NCI-H510A (cell line): ENCODE results near the gene CTRB1.

Experiments used
- DNase-seq: peaks from one replicate; lab custom pipeline; 2025; lab: John Stamatoyannopoulos, UW

CTRB1 gene

DNA sequence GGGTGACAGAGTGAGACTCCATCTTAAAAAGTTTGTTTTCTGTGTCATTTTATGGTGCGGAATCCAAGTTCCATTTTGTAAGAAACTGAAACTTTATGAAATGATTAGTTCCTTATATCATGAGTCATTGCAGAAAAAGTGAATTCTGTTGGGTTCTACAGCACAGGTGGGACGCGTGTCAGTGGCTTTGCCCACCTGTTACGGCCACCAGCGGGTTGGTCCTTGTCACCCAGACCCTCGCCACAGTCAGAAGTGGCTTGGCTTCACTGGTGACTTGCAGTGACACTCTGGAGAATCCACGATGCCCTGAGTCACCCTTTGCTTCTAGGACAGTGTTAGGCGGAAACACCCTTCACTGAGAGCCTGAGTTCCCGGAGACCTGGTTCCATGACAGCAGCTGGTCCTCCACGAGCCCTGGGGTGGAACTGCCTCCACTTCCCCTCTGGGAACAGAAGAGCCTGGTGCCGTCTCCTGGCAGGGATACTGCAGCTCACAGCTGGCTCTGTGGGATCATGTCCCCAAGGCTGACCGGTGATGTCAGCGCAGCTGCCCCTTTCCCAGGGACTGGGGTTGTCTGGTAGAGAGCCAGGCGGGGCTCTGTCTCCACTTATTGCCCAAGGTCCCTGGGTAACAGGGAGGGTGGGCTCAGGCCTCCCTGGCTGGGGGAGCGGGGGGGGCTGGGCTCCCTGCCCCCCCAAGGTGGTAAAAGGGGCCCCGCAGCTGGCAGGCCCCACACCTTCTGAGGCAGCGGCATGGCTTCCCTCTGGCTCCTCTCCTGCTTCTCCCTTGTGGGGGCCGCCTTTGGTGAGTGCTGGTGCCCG, at the start of gene CTRB1:
Gene CTRB1 (plus strand): TSS at position 733 of the 821 bp plus-strand sequence. CDS start 20 bp downstream, at position 753.
- no peak for DNase-seq

DNA sequence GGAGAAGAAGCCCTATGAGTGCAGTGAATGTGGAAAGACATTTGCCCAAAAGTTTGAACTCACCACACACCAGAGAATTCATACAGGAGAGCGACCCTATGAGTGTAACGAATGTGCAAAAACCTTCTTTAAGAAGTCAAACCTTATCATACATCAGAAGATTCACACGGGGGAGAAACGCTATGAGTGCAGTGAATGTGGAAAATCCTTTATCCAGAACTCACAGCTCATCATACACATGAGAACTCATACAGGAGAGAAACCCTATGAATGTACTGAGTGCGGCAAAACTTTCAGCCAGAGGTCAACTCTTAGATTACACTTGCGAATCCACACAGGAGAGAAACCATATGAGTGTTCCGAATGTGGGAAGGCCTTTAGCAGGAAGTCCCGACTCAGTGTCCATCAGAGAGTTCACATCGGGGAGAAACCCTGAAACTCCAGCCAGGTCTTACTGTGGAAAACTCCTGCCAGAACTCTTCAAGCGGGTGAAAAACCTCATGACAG, 48.8 kb upstream of the CTRB1 start:
- DNase-seq = no peak

DNA sequence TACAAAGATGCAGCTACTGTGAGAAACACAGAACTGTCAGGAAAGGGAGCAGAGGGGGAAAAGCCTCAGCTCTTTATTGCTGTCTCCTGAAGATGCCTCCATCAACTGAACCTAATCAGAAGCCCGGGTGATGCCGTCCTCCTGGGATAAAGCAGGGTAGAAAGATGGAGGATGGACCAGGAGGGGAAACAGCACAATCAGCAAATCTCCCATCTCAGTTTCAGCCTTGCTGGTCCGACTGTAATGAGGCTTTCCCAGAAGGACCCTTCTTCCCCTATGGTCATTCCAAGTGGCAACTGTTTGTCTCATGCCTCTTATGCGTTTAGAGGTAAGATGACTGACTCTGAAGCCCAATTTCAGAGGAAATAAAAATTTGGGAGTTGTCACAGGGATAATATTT, 46.2 kb upstream of the CTRB1 start:
- DNase-seq = no peak

DNA sequence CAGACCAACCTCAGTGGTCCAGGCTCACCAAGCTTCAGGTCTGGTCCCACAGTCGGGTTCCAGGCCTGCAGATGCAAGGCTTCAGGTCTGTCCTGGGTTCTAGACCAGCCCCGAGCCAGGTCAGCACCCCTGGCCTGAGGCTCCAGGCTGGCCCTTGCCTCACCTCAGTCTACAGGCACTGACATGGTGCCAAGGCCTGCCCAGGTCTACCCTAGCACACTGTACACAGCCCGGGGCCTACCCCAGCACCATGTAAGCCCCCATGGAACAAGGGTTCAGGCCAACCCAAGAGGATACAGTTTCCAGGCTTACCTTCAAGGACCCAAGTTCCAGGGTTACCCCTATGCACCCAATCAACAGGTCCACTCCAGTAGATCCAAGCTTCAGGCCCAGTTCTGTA, 43.7 kb upstream of the CTRB1 start:
- DNase-seq = no peak

DNA sequence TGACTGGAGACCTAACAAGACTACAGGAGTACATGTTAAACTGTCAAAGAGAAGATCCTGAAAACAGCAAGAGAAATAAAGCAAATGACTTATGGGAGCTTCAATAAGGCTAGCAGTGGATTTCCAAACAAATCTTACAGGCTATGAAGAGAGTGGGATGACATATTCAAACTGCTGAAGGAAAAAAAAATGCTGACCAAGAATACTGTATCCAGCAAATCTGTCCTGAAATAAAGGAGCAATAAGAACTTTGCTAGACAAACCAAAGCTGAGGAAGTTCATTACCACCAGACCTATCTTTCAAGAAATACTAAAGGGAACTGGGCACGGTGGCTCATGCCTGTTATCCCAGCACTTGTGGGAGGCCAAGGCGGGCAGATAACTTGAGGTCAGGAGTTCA, 41.9 kb upstream of the CTRB1 start:
- no peak for DNase-seq

DNA sequence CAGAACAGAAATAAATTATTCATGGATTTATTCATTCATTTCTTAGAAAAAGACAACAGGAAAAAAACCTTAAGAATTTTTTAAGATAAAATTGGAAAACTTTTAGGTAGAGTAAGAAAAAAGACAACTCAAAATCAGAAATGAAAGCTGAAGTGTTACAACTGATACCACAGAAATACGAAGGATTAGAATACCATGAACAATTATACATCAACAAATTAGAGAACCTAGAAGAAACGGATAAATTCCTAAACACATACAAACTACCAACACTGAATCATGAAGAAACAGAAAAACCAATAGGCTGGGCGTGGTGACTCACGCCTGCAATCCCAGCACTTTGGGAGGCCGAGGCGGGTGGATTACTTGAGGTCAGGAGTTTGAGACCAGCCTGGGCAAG, 39.6 kb upstream of the CTRB1 start:
- no peak for DNase-seq

DNA sequence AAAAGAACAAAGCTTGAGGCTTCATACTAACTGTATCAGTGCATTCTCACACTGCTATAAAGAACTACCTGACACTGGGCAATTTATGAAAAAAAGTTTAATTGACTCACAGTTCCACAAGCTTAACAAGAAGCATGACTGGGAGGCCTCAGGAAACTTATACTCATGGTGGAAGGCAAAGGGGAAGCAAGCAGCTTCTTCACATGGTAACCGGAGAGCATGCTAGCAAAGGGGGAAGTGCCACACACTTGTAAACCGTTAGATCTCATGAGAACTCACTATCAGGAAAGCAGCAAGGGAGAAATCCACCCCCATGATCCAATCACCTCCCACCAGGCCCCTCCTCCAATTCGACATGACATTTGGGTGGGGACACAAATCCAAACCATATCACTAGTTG, 37.2 kb upstream of the CTRB1 start:
- DNase-seq = no peak

DNA sequence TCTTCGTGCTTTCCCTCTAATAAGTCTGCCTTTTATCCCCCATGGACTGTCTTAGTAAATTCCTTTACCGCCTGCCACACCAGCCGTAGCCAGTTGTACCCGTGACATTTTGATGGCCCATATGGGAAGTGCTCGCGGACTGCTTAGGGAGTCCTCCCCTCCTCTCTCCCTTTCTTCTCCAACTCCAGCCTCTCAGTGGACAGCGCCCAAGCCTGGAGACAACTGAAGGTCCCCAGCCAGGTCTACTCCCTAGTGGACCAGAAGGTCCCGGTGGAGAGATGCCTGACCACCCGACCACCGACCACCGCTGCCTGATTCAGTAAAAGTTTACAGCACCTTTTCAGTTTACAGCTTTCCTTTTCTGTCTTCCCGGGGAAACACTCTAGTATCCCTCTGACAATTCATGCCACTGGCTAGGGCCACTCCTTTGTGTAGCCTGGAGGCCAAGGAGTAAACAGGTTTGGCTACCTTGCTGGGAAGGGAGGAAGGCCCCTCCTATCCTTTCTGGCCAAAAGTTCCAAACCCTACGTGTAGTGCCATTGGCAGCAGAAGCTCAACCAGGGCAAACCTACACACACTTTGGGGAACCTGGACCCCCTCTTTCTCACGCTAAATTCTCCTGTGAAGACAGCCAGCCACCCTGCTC, 29.8 kb upstream of the CTRB1 start:
- no peak for DNase-seq

DNA sequence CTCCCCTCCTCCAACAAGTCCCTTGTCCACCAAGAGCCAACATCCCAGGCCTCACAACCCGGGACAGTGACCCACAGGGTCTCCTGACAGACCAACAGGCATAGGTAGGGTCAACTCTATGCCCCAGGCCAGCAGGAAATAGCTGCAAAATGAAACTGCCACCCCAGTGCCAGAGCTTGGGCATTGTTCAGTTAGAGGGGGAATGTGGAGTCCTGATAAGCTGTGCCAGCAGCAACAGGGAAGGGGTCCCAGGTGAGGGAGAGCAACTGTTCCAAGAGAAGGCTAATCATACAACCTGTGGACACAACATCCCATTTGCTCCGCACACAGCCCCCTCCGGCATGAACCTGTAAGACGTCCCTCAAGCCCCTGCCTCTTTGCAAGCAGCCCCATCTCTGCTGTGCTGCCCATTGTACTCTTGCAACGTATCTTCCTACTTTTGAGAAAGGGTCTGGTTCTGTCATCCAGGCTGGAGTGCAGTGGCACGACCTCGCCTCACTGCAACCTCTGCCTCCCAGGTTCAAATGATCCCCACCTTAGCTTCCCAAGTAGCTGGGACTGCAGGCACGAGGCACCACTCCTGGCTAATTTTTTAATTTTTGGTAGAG, 29.0 kb upstream of the CTRB1 start:
- no peak for DNase-seq

DNA sequence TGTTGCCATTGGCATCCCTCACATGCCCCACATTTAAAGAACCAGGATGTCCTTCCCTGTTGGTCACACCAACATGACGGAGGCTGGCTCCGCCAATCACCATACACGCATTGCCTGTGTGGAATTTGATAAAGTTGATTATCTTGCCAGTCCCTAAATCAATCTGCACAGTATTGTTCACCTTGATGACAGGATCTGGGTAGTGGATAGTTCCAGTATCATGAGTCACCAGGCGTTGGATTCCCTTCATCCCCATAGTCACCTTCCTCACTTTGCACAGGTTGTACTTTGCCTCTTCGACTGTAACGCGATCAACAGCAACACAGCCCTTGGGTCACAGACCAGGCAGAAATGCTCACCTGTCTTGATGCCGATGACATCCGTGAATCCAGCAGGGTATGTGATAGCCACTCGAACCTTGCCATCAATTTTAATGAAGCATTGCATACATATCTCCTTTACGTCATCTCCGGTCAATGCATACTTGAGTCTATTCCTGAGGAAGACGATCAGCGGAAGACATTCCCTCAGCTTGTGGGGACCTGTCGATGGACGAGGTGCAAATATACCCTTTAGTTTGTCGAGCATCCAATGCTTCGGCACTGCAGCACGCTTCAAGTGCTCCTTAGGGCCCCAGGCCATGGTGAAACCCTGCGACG, 26.1 kb upstream of the CTRB1 start:
- DNase-seq = no peak

DNA sequence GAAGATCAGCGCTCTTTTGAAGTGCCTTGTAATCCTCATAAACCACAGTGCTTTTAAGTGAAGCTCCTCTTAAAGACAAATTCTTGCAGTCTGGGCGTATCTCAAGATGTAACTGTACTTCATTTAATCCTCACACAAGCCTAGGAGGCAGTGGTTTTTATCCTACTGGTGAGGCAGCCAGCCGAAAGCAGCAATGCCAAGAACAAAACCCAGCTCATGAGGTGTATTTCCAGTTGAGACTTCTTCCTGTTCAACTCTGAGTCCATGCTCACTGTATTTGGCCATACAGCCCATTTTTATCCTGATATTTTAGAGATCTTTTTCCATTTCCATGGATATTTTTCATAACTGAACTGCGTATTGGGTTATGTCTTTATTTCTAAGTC, 25.5 kb upstream of the CTRB1 start:
- no peak for DNase-seq

DNA sequence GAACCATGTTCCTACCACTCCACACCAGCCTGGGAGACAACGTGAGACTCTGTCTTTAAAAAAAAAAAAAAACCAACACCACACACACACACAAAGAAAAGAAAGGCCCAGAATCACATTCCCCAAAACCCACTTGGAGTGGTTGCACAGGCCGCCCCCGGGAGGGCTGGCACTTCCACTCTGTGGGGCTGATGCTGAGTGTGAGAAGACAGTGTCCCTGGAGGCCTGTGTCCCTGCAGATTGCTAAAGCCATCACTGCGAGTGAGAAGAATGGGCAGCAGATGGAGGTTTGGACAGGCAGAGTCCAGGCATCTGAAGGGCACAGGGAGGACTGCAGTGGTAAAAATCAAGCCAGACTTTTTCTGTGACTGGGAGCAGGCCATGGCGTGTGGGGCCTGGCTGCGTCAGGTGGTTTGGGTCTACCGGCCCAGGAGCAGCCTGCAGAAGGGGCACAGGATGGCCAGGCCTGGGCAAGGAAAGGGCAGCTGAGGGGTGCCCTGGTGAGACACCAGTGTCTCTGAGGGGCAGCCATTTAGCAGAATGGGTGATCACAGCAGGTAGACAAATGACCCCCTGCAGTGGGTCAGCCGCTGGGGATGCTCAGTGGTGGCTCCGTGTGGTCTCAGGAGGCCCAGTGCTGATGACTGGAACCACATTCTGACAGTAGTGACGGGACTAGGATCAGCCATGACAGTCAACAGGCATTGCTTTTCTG, 24.9 kb upstream of the CTRB1 start:
- DNase-seq = no peak

DNA sequence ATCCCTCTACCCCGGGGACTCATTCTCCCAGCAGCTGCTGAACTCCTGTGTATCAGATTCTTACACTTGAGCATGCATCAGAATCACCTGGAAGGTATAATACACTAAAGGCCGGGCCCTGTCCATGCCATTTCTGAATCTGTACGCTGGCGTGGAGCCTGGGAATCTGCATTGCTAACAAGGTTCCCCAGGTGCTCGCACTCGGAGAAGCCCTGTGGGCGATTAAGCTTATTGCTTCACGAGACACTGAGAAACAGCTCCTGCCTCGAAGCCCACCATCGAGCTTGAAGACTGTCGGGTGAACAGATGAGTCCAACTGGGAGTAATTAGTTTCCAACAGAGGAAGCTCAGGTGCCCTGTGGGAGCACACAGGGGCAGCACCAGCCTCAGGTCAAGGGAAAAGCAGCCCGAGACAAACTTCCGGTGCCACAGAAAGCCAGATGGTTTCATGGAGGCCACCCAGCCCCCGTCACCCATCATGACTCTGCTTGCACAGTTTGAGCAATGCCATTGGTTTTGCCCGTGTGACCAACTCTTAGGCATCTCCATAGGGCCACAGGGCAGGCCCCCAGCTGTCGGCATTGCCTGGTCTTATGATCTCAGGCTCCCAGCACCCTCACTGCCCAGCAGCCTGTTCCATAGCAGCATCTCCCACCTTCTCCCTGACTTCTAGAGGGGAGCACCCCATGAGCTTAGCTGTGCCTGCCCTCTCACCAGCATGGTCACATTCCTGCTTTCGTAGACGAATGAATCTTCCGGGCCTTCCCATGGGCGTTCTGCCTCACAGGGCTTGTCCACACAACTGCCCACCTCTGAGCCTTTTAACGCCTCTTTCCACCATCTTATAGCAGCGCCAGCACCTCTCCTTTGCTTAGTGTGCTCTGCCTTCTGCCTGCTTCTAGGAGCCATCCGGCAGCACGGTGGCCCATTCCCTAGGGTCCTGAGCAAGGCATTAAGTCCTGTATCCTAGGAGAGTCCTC, 22.7 kb upstream of the CTRB1 start:
- no peak for DNase-seq

DNA sequence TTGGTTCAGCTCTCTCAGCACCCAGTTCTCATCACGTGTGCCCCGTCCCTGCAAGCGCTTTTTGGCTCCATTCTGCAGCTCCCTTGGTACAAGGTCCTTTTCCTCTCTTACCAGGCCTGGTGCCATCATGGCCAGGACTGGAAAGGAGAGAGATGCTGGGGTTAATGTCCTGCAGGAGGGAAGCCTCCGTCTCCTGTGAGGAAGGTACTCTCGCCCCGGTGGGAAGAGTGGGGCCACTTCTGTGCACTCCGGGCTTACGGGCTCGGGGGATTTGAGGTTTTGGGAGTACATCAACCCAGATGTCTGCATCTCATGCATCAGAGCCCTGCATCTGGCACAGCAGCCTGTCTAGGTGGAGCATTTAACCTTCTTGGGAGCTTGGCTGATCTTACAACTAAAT, 22.0 kb upstream of the CTRB1 start:
- no peak for DNase-seq

DNA sequence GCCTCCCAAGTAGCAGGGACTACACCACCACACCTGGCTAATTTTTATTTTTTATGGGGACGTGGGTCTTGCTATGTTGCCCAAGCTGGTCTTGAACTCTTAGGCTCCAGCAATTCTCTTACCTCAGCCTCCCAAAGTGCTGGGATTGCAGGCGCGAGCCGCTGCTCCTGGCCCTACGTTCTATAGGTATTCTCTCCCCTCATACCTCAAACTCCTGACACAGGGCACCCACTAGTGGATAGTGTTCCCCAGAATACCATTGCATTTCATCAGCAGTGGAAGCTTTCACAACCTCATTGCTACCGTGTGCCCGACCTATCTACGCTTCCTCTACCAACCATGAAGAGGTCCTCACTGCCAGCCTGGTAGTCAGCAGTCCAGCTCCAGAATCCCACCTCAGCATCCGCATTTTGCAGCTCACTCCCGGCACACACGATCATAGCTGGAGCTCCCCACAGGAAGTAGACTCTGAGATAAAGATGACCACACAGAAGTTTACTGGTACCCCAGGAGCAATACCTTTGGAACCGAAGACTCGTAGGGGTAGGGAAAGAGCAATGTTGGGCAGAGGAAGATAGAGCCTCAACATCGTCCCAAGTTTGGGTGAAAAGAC, 21.2 kb upstream of the CTRB1 start:
- DNase-seq = no peak

DNA sequence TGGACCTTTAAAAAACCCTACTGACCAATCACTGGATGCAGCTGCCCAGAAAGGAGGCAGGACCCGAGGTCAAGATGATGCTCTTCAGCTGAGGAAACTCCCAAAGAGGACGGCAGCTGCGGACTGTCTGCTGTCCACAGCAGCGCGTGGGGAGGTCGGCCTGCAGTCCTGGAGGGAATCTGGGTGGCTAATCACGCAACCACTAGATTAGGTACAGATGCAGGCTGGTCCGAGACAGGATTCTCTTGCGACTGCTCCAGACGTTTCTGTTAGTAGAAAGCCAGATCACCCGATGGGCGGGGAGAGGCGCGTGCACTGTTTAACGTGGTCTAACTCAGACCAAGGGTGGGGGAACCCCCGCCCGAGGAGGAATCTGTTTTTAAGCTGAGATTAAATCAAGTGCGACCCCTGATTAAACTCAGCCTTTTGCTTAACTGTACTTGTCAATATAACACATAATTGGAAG, 20.6 kb upstream of the CTRB1 start:
- DNase-seq = no peak

DNA sequence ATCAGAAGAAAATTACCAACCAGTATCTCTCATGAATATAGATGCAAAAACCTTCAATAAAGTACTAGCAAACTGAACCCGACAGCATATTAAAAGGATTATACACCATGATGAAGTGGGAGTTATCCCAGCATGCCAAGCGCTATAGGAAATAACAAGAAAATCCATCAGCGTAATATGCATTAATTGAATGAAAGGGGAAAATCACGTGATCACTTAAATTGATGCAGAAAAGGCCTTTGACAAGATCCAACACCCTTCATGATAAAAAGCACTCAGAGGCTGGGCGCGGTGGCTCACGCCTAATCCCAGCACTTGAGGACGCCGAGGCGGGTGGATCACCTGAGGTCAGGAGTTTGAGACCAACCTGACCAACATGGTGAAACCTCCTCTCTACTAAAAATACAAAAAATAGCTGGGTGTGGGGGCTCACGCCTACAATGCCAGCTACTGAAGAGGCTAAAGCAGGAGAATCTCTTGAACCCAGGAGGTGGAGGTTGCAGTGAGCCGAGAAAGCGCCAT, 16.7 kb upstream of the CTRB1 start:
- DNase-seq = no peak

DNA sequence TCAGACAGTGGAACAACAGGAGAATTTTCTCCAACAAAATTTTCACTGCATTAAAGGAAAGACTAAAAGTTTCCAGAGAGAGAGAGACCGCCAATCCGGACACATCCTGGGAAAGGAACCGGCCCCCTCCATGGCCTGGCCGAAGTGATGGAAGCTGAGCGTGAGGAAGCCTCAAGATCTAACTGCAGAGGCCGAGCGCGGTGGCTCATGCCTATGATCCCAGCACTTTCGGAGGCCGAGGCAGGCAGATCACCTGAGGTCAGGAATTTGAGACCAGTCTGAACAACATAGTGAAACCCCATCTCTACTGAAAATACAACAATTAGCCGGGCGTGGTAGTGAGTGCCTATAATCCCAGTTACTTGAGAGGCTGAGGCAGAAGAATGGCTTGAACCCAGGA, 15.7 kb upstream of the CTRB1 start:
- no peak for DNase-seq

DNA sequence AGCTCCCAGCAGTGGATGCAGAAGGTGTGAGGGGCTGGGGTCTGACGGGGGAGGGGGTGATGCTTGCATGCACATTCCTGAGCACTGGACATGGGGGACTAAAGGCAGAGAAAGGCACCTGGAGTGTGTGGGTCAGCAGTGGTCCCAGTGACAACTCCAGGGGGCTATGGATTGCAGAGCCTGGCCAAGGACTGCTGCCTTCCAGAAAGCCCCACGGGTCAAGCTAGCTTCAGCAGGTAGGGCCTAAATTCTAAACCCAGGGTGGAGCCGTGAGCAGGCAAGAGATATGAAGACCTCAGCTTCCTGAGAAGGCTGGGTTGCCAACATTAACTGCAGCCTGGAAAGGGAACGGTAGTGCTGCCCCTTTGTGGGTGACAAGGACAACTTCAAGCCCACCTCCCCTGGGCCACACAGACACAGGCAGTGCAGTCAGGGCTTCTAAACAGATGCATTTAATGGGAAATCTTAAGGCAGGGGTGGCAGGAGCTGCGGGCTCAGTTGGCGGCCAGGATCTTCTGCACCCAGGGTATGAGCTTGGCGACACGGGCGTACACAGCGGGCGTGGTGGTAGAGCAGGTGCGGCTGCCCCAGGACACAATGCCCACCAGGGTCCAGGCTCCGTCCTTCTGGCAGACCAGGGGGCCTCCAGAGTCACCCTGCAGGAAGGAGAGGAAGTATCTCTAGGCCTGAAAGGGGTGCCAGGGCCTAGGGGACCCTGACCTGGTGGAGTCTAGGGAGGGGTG, 14.9 kb upstream of the CTRB1 start:
- no peak for DNase-seq
